Measurements from ENCODE around the gene SAMD4B.

SAMD4B gene

GRCh38 chr19:39381910-39382611 is 39.8 kb downstream of the SAMD4B start:
- Histone ChIP-seq H3K9me3 (ENCODE audit: control insufficient read depth, insufficient read depth, low read length) (no peaks in the 10 kb centered on the region), H3K4me1 (ENCODE audit: control insufficient read depth, insufficient read depth, low read length) (no peaks in the 10 kb centered on the region), H3K36me3 (ENCODE audit: control insufficient read depth, insufficient read depth, low read length) (peaks cover 49% of the 10 kb centered on the region), H3K4me3 (ENCODE audit: low read length) (no peak overlapping the region), H3K27me3 (ENCODE audit: control insufficient read depth, insufficient read depth, low read length) (no peaks in the 10 kb centered on the region), H3K27ac (ENCODE audit: low read length) (no peak overlapping the region)
- no peak for DNase-seq (ENCODE audit: low read depth, low spot score)
- WGBS (ENCODE audit: insufficient coverage, insufficient read length), result no CpG with 5 or more reads among the region's 10 CpGs

DNA sequence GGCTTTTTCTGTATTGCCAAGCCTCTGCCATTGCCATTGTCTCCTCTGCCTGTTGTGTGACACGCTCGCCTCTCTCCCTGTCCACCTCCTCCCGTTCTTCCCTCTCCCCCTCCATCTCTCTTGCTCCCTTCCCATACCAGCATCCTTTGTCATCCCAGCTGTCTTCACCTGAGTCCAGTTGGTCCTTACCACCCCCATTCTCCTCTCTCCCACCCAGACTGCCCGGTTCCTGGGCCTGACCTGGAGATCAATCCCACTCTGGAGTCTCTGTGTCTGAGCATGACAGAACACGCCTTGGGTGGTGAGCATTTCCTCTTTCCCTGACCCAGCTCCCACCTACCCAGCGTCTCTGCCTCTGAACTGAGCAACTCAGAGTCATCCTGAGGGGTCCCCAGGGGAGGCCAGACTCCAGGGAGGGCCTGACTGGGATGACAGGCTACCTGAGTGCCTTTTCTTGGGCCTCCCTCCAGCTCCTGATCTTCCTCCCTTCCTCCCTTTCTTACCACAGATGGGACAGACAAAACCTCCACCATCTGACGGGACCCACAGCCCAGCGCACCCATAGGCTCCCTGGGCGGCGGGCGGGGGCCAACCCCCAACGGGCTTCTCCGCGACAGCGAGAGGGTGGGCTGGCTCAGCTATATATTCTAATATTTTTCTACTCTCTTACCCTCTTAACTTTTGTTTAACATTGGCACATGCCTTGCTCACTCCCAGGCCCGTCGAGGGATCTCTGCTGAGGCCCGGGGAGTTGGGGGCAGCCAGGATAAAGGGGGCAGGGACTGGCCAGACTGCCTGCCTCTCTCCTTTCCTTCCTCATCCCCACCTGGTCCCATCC is 41.0 kb downstream of the SAMD4B start:
- WGBS (ENCODE audit: insufficient coverage, insufficient read length), result no CpG with 5 or more reads among the region's 18 CpGs
- no peaks in the 10 kb centered on the region for H3K27me3 ChIP-seq (ENCODE audit: control insufficient read depth, insufficient read depth, low read length)
- no peak for DNase-seq (ENCODE audit: low read depth, low spot score)
- no peak overlapping the region for H3K4me3 ChIP-seq (ENCODE audit: low read length)
- peaks cover 39% of the 10 kb centered on the region; the same call in 1 of the 2 replicates for H3K36me3 ChIP-seq (ENCODE audit: control insufficient read depth, insufficient read depth, low read length)
- H3K9me3 ChIP-seq (ENCODE audit: control insufficient read depth, insufficient read depth, low read length), result no peaks in the 10 kb centered on the region
- H3K27ac ChIP-seq (ENCODE audit: low read length), result no peak overlapping the region
- no peaks in the 10 kb centered on the region for H3K4me1 ChIP-seq (ENCODE audit: control insufficient read depth, insufficient read depth, low read length)

DNA sequence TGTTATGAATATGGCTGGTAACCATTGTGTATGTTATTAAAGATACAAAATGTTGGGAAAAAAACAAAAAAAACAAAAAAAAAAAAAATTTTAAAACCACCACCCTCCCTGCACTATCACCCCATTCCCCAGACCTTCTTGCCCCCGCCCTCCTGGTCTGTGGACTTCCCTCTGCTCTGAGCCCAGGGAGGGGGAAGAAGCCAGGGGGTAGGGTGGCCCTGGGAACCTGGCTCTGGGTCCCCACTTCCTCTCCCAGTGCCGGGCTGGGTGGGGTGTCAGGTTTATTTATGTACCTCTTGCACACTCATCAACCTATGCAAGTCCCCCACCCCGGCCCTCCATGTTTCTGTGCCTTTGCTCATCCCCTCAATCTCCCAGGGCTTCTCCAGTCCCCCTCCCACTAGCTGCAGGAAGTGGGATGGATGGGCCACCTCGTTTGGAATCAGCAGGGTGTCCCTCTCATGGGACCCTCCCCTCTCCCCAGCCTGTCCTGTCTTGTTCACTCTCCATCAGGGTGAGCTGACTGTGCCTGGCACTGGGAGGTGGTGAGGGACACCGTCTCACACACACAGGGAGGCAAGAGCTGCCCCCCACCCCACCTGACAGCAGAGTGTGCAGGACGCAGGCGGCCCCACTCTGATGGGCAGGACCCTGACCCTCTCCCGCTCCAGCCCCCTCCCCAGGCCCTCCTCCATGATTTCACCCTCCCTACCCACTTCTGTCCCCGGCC is 42.8 kb downstream of the SAMD4B start:
- Histone ChIP-seq H3K9me3 (ENCODE audit: control insufficient read depth, insufficient read depth, low read length) (no peaks in the 10 kb centered on the region), H3K36me3 (ENCODE audit: control insufficient read depth, insufficient read depth, low read length) (peaks cover 36% of the 10 kb centered on the region), H3K4me3 (ENCODE audit: low read length) (no peak overlapping the region), H3K4me1 (ENCODE audit: control insufficient read depth, insufficient read depth, low read length) (no peaks in the 10 kb centered on the region), H3K27ac (ENCODE audit: low read length) (no peak overlapping the region), H3K27me3 (ENCODE audit: control insufficient read depth, insufficient read depth, low read length) (no peaks in the 10 kb centered on the region)
- DNase-seq (ENCODE audit: low read depth, low spot score), result no peak
- no CpG with 5 or more reads among the region's 9 CpGs for WGBS (ENCODE audit: insufficient coverage, insufficient read length)

DNA sequence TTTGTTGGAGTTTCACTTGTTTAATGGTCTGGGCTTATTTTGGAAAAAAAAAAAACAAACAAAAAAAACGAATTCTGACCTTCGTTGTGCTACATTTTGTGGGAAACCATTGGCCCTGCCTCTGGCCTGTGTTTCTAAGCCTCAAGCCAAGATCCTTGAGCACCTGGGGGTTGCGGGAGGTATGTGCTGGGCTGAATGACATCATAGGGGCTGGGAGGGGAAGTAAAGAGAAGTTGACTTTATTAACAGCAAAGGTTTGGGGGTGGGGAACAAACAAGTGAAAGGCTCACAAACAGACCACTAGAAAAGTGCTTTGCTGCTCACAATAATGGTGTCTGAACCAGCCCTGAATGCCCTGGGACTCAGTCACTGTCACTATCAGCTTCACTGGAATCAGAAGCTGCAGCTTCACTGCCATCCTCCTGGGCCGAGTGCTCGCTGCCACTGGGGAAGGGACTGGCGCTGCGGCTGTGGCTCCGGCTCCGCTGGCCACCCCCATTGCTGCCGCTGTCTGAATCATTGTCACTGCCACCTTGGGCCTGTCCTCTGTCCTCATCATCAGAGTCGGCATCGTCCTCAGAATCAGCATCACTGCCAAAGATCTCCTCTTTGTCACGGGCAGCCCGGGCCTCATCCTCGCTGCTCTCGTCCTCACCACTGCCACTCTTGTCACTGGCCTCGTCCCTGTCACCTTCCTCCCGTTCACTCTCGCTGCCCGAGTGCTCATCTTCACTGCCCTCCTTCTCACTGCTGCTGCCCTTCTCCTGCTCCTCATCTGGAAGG is 43.6 kb downstream of the SAMD4B start:
- no peak overlapping the region for H3K27ac ChIP-seq (ENCODE audit: low read length)
- H3K36me3 ChIP-seq (ENCODE audit: control insufficient read depth, insufficient read depth, low read length), result peaks cover 29% of the 10 kb centered on the region

GRCh38 chr19:39386557-39386956 is 44.3 kb downstream of the SAMD4B start:
- Histone ChIP-seq H3K27ac (ENCODE audit: low read length) (no peak overlapping the region), H3K27me3 (ENCODE audit: control insufficient read depth, insufficient read depth, low read length) (no peaks in the 10 kb centered on the region), H3K9me3 (ENCODE audit: control insufficient read depth, insufficient read depth, low read length) (no peaks in the 10 kb centered on the region), H3K4me3 (ENCODE audit: low read length) (no peak overlapping the region), H3K4me1 (ENCODE audit: control insufficient read depth, insufficient read depth, low read length) (no peaks in the 10 kb centered on the region), H3K36me3 (ENCODE audit: control insufficient read depth, insufficient read depth, low read length) (peaks cover 24% of the 10 kb centered on the region)
- no peak for DNase-seq (ENCODE audit: low read depth, low spot score)
- WGBS (ENCODE audit: insufficient coverage, insufficient read length), result no CpG with 5 or more reads among the region's 7 CpGs

More for the DNA sequence above, 43.6 kb downstream of the SAMD4B start:
- no peaks in the 10 kb centered on the region for H3K27me3 ChIP-seq (ENCODE audit: control insufficient read depth, insufficient read depth, low read length)
- WGBS (ENCODE audit: insufficient coverage, insufficient read length), result no CpG with 5 or more reads among the region's 20 CpGs
- no peak for DNase-seq (ENCODE audit: low read depth, low spot score)
- H3K4me1 ChIP-seq (ENCODE audit: control insufficient read depth, insufficient read depth, low read length), result no peaks in the 10 kb centered on the region
- no peak overlapping the region for H3K4me3 ChIP-seq (ENCODE audit: low read length)
- H3K9me3 ChIP-seq (ENCODE audit: control insufficient read depth, insufficient read depth, low read length), result no peaks in the 10 kb centered on the region

DNA sequence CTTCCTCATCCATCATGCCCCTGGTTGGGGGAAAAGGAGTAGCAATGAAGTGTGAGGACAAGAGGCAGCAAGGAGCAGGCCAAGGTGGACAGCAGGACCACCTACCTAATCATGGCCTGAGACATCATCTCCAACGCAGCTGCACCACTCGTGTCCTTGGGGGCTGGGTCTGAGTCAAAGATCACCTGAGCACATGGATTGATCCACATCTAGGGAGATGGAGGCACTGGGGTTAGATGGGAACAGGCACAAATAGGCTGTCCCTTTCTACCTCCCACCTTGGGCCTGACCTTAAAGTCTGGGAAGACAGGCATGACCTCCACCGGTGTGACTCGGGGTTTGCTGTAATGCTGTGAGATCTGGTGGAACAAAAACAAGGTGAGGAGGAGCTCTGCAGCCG is 46.4 kb downstream of the SAMD4B start:
- no peak overlapping the region for H3K27ac ChIP-seq (ENCODE audit: low read length)
- no CpG with 5 or more reads among the region's 5 CpGs for WGBS (ENCODE audit: insufficient coverage, insufficient read length)
- no peaks in the 10 kb centered on the region for H3K9me3 ChIP-seq (ENCODE audit: control insufficient read depth, insufficient read depth, low read length)
- no peak overlapping the region for H3K4me3 ChIP-seq (ENCODE audit: low read length)
- peaks cover 23% of the 10 kb centered on the region for H3K36me3 ChIP-seq (ENCODE audit: control insufficient read depth, insufficient read depth, low read length)
- no peak for DNase-seq (ENCODE audit: low read depth, low spot score)
- H3K4me1 ChIP-seq (ENCODE audit: control insufficient read depth, insufficient read depth, low read length), result no peaks in the 10 kb centered on the region
- H3K27me3 ChIP-seq (ENCODE audit: control insufficient read depth, insufficient read depth, low read length), result no peaks in the 10 kb centered on the region

DNA sequence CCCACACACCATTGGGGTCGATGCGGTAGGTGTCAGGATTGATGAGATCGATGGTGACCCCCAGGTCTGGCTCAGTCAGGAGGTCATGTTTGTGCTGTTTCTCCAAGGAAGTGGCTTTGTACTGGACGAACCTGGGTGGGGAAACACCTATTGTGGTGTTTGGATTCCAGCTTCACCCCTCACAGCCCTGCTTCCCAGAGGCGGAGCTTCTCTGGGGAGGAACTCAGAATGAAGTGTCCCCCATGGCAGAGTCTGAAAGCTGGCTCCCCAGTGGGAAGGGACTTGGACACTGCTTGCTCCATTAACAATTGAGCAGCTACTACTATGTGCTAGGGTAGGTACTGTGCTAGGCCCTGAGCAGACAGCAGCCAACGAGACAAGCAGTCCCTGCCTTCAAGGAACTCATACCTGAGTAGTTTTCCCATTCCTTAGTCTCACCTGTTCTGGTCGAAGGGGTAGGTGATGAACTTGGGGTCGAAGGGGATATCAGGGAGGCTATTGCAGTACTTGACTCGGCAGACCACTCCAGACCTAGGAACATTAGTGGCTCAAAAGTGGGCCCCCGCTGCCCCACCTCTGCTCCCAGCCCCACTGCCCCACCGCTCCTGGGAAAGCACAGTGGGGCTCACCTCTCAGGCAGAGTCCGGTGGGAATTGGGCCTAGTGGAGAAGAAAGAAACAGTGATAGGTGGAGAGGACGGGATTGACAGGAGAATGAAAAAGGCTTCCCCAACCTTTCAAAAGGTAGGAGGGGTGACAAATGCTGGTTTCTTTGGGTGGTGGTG is 47.6 kb downstream of the SAMD4B start:
- peaks cover 26% of the 10 kb centered on the region for H3K36me3 ChIP-seq (ENCODE audit: control insufficient read depth, insufficient read depth, low read length)
- no peak overlapping the region for H3K27ac ChIP-seq (ENCODE audit: low read length)
- H3K4me3 ChIP-seq (ENCODE audit: low read length), result peak overlapping the region; percentile 82; the same call in 1 of the 2 replicates
- no peaks in the 10 kb centered on the region for H3K4me1 ChIP-seq (ENCODE audit: control insufficient read depth, insufficient read depth, low read length)
- no CpG with 5 or more reads among the region's 13 CpGs for WGBS (ENCODE audit: insufficient coverage, insufficient read length)
- no peak for DNase-seq (ENCODE audit: low read depth, low spot score)
- no peaks in the 10 kb centered on the region for H3K9me3 ChIP-seq (ENCODE audit: control insufficient read depth, insufficient read depth, low read length)
- H3K27me3 ChIP-seq (ENCODE audit: control insufficient read depth, insufficient read depth, low read length), result no peaks in the 10 kb centered on the region

DNA sequence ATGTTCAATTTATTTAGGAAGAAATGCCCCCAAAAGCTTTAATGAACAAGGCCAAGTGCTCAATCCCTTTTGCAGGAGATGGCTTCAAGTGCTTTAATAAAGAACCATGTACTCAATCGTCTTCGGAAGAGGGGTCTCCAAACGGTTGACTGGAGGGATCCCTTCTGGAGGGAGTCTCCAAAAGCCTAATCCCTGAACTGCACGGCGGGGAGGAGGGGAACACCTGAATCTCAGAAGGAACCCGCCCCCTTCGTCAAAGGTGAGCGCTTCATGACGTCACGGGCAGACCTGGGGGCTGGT is 48.2 kb downstream of the SAMD4B start:
- Histone ChIP-seq H3K4me3 (ENCODE audit: low read length) (peak overlapping the region; percentile 82), H3K27me3 (ENCODE audit: control insufficient read depth, insufficient read depth, low read length) (no peaks in the 10 kb centered on the region), H3K9me3 (ENCODE audit: control insufficient read depth, insufficient read depth, low read length) (no peaks in the 10 kb centered on the region), H3K36me3 (ENCODE audit: control insufficient read depth, insufficient read depth, low read length) (peaks cover 26% of the 10 kb centered on the region), H3K4me1 (ENCODE audit: control insufficient read depth, insufficient read depth, low read length) (no peaks in the 10 kb centered on the region), H3K27ac (ENCODE audit: low read length) (no peak overlapping the region)
- WGBS (ENCODE audit: insufficient coverage, insufficient read length), result no CpG with 5 or more reads among the region's 10 CpGs
- DNase-seq (ENCODE audit: low read depth, low spot score), result no peak

DNA sequence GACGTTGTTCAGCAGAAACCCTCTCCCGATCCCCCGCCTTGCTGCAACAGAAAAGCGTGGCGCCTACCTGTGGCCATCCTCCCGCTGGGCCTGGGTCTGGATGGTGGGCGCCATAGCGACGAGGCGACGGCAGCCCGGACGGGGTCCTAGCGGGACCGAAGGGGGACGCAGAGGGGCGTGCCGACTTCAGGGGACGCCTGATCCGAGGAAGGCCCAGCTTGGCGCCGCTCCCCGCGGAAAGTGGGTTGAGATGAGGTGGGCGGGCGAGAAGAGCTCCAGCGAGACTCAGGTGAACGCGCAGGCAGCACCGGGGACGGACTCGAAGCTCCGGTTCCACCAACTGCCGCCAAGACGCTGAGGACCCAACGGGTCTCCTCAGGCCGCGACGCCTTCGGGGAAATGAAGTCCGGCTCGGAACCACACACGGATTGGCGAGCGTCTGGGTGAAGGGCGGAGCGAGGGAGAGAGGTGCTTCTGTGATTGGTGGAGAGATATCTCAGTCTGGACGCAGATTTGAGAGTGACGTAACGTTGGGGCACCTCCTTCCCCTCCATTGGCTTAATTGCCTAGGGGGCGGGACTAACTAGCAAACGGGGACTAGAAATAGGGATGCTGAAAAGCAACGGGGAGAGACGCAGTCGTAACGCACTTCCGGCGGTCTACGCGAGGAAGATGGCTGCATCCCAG is 48.7 kb downstream of the SAMD4B start, which contains the start of the genes MED29 and PAF1:
MED29 (plus strand) TSS at position 628 of the 687 bp plus-strand sequence; CDS start at position 673, 45 bp downstream.
PAF1 (minus strand) TSS at position 356 of the 687 bp plus-strand sequence; CDS start at position 114, 242 bp downstream.
- Histone ChIP-seq H3K27me3 (ENCODE audit: control insufficient read depth, insufficient read depth, low read length) (no peaks in the 10 kb centered on the region), H3K4me3 (ENCODE audit: low read length) (peak within 1 kb of the TSS; percentile 84), H3K27ac (ENCODE audit: low read length) (no peak within 1 kb of the TSS), H3K4me1 (ENCODE audit: control insufficient read depth, insufficient read depth, low read length) (no peaks in the 10 kb centered on the region), H3K36me3 (ENCODE audit: control insufficient read depth, insufficient read depth, low read length) (peaks cover 22% of the 10 kb centered on the region), H3K9me3 (ENCODE audit: control insufficient read depth, insufficient read depth, low read length) (no peaks in the 10 kb centered on the region)
- DNase-seq (ENCODE audit: low read depth, low spot score), result peak; percentile 99
- WGBS (ENCODE audit: insufficient coverage, insufficient read length), result no CpG with 5 or more reads among the region's 60 CpGs

All from iPS DF 6.9 (cell line).